T47D (cell line): ENCODE measurements around the gene WSCD1.

ENCODE experiments used
- DNase-seq, 2 experiments: peaks; one replicate each; pipeline versions ENCODE4 v3.0.0 to v3.0.0-alpha.2; 2011 to 2012; ENCODE audit warnings: low read depth in 1 of 2, low spot score in 1 of 2
- JUND ChIP-seq: IDR thresholded peaks from 2 replicates; pipeline ENCODE4 v1.6.1; 2012; ENCODE audit warnings: low read depth
- in situ Hi-C: cut with HindIII; loops from 2 replicates; pipeline ENCODE4 v1.10.0; 2016; ENCODE audit warnings: low sequenced_read_pairs, low pct_unique_long_range_greater_than_20kb

The WSCD1 gene

DNA sequence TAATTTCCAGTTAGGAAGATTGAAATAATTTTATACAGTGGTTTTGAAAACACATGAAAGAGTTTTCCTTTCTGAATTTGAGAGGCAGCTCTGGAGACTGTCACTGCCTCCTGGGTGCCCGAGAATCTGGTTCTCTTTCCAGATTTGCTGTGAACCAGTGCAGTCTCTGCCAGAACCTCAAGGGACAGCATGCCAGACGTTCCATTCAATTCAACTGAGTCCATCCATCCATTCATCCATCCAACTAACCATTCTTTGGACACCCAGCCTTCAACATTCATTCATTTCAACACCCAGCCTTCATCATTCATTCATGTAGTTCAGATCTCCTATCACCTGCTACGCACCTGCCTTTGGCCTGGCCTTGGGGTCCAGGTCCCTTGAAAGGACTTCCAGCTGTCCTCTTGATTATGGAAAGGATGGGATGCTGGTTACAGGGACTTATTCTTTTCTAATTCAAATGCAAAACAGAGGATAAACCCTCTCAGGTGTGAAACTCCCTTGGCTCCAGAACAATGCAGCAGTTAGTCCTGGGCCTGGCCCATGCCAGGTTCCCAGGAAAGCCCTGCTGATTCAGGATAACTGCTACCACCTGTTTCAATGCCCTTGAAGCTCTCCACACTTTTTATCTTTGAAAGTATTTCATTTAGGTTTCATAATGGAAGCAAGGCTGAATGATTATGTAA lies 68.7 kb downstream of the WSCD1 start:
- TF ChIP-seq JUND = no peak
- in situ Hi-C loops = no loop called here
- no peak for DNase-seq

DNA sequence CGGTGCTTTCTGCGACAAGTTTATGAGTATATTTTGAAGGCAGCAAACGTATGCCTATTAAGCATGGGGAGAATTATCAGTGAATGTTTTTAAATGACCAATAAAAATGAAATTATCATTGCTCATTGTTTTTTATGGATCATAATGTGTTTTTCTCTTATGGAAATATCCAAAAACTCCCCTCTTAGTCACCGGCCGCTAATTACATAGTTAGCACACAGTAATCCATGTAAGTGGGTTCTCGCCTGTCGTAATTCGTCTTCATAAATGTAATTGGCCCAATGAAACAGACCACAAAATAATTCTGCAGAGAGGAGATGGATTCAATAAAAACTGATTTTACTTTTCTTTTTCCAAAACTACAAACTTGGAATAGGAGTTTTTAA lies 69.3 kb downstream of the WSCD1 start:
- no peak for TF ChIP-seq JUND
- no peak for DNase-seq
- in situ Hi-C loops = no loop called here

- TF ChIP-seq JUND = no peak
- in situ Hi-C loops = no loop called here
- DNase-seq = no peak
Observed at GRCh38 chr17:6140188-6140587, 70.0 kb downstream of the WSCD1 start.

DNA sequence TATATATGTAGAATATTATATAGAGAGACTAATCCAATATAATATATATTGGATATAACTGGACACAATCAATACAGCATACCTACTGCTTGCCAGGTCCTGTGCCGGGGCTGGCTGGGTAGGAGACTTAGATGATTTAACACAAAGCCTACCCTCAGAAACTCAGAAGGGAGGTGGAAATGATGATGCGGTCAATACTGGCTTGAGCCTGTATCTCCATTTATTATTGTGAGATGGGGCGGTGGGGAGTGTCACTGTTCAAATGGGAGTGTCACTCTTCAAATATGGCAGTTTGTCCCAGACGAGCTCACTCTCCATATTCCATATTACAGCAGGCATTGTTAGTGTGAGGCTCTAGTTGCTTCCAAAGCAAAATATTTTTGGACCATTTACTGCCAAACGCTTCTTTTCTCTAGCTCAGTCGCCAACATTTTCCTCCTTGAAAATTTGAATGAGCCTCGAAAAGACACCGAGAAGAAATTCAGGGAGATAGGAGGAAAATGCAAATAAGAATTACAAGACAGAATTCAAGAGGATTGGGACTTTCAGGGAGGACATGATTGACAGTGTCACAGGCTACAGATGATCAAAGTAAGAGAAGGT lies 70.7 kb downstream of the WSCD1 start:
- in situ Hi-C loops = no loop called here
- no peak for TF ChIP-seq JUND

GRCh38 chr17:6142701-6143100 lies 72.5 kb downstream of the WSCD1 start:
- no peak for DNase-seq
- in situ Hi-C loops = no loop called here
- no peak for TF ChIP-seq JUND

More for the DNA sequence above, 70.7 kb downstream of the WSCD1 start:
- no peak for DNase-seq

DNA sequence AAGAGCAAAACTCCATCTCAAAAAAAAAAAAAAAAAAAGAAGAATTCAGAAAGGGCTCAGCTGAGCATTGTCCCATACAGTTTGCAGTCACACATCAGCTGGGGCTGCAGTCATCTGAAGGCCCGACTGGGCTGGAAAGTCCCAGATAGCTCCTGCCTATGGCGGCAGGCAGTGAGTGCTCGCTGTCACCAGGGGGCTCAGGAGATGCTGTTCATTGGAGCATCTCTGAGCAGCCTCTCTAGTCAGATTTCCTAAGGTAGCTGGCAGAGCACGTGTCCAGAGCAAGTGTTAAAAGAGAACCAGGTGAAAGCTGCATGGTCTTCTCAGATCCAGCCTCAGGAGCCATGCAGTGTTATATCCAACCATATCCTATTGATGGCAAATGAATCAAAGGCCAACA lies 75.8 kb downstream of the WSCD1 start:
- TF ChIP-seq JUND = no peak
- no peak for DNase-seq
- in situ Hi-C loops = no loop called here

- no peak for TF ChIP-seq JUND
- in situ Hi-C loops = no loop called here
Observed at GRCh38 chr17:6147042-6147441, 76.9 kb downstream of the WSCD1 start.

DNA sequence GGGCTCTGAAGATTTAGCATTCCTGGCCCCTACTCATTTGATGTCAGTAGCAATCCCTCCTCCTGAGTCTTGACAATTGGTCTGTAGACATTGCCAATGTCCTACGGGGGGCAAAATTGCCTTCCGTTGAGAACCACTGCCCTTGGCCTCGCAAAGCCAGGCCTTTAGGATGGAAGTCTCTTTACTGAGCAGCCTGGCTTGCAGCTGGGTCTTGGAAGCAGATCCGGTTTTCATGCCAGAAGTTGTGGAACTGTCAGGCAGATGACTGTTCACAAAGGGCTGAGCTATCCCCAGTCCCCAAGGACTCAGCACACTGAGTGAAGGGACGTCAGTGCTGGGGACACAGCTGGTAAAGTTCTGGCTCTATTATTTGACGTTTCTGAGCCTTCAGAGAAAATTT lies 83.2 kb downstream of the WSCD1 start:
- no peak for DNase-seq
- TF ChIP-seq JUND = no peak
- in situ Hi-C loops = no loop called here

More at GRCh38 chr17:6147042-6147441, 76.9 kb downstream of the WSCD1 start:
- DNase-seq = no peak

- TF ChIP-seq JUND = no peak
- no peak for DNase-seq
- in situ Hi-C loops = no loop called here
Observed at GRCh38 chr17:6157716-6158115, 87.5 kb downstream of the WSCD1 start.

- in situ Hi-C loops = no loop called here
- TF ChIP-seq JUND = no peak
- DNase-seq = no peak
Observed at GRCh38 chr17:6159541-6160231, 89.5 kb downstream of the WSCD1 start.

DNA sequence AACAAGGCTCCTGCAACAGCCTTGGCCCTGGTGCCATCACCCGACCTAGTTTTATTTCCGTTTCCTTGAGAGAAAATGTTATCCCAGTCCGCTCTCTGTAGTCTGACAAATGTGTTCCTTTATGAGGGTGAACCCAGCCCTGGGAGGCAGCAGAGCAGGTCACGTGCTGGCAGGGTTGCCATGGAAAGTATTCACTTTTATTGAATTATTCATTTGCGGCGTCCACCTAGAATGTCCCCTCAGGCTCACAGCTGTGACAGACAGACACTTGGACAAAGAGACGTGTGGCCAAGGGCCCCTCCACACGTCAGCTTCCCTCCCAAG lies 90.0 kb downstream of the WSCD1 start:
- no peak for TF ChIP-seq JUND
- no peak for DNase-seq
- in situ Hi-C loops = no loop called here

DNA sequence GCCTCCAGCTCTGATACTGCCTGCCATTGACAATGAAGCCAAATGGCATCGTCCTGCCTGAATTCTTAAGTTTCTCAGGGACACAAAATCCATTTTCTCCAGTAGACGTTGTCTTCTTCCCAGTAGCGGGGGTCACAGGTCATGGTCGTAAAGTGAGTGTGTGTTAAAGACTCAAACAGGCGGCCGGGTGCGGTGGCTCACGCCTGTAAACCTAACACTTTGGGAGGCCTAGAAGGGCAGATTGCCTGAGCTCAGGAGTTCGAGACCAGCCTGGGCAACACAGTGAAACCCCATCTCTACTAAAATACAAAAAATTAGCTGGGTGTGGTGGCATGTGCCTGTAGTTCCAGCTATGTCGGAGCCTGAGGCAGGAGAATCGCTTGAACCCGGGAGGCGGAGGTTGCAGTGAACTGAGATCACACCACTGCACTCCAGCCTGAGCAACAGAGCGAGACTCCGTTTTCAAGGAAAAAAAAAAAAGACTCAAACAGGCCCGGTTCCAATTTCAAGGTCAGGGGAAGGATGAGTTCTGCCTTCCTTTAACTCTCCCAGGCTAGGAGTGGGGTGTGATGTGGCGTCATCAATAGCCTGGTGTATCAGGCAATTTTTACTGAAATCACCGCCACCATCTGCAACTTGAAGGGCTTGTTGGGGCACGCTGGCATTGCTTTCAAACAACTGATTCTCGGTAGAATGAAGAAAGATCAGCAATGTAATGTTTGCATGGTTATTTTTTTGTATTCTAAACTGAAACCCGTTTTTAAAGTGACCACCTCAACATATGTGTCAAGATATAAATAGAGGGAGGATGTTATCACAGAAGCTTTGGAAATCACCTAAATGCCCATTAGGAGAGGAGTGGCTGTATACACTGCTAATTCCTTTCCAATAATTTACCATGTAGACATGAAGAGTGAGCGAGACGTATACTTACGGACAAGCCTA lies 91.0 kb downstream of the WSCD1 start:
- in situ Hi-C loops = no loop called here
- DNase-seq = no peak
- TF ChIP-seq JUND = no peak

GRCh38 chr17:6162216-6162615 lies 92.0 kb downstream of the WSCD1 start:
- in situ Hi-C loops = no loop called here
- no peak for TF ChIP-seq JUND
- DNase-seq = no peak
